HG03558 (cell line): ENCODE data around the gene PHF20.
"Not testable (repeated sequence)": the region's sequence is repeated elsewhere in the genome, so short reads cannot be mapped to it uniquely, and the experiment has no call there.

Experiments
- ATAC-seq: cut with Tn5 transposase; IDR thresholded peaks from one replicate; pipeline ENCODE4 v1.9.1; 2021; ENCODE audit warnings: moderate number of reproducible peaks; ENCODE audit not compliant: unreplicated experiment; ENCODE audit errors: extremely low read depth

Gene PHF20

DNA sequence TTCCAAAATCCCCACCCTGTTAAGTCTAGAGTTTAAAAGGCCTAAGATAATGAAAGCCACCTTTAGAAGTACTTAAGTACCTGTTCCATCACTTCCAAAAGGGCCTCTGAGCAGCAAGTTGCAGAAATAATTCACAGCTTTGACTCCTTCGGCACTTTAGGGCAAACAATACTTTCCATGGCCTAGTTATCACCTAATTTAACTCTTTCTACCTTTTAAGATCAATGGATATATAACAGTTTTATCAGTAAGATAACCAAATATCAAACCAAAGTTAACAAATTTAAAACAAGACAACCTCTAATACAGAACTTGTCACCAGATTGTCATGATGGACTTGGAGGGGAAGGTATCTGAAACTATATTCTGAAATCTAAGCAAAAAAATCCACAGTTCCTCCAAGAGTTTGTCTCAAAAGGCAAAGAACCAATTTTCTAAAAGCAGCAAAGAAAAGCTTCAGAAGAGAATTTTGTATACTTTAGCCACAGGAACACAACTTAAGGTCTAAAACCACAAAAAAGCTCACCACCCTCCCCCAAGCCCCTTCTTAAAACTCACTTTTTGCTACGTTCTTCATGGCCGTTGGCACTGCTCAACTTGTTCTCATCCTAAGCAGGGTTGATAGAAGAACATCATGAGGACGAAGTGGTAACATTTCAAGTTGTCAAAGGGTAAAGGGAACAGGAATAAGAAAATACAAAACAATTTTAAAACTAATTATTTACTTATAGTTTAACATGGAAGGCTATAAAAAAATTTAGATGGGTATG, 33.2 kb upstream of the PHF20 start:
- ATAC-seq, result no peak

DNA sequence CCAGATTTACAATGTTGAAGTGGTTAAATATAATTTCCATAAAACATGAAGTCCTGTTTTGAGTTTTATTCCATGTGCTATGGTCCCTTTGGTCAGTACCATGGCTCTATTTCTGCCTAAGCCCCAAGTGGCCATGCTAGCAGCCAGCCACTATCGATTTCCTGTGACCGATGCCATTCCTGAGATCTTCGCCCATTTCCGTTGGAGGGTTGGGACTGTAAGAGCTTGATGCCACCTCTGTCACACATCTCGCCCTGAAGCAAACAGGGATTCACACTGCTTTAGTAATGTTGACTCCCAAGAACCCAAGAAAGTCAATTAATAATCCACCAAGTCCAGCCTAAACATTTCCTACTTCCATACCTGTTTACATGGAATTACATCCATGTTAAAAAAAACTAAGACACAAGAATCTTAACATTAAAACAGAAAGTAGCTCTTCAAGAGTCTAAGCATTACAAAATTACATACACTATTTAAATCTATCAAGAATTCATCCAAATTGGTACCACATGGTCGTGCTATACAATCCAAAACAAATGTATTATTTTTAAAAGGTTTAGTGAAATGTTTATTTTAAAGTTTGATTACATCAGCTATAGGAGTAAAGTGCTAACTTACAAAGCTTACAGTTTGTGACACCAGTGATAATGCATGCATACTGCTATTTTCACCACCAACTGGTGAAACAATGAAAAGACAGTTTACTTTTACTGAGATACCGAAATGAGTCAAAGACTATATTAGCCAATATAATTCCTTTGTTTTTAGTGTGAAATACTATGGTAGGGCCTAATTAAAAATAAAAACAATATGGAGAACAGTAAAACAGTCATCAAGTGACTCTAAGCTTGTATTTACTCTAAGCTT, 32.3 kb upstream of the PHF20 start:
- ATAC-seq, result no peak

DNA sequence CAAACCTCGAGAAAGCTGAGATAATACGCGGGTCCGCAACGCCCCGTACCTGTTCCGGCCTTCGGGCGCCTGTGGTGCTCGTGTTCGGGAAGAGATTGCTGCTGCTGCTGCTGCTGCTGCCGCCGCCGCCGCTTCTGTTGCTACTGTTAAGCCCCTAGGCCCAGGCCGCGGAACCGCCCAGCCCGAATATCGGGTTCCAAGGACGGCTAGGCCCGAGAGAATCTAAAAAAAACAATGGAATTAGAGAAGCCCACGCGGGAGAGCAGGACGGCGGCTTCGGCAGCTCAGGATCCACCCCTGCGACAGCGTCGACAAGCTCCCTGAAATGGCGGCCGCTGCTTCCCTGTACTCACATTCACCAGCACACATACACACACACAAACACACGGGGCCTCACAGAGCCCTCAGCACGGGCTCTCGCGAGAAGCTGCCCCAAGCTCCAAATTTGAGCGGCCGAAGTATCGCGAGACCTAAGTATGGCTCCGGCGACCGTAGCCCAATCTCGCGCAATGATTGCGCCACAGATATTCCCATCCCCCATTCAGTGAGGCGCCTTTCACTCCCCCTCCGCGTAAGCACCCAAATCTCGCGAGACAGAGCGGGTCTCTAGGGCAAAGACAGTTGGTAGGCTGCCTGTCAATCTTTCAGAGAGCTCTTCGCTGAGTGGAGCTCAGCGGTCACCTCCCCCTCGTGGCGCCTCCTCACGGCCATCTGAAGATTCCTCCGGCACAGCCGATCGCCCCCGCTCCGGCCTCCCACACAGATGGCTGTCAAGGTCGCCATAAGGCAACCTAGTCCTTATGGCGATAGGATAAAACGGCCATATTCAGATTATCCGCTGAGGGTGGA, 29.7 kb upstream of the PHF20 start, which contains the start of gene RBM39:
Gene RBM39 (minus strand): TSS at position 369 of the 849 bp plus-strand sequence. CDS start 1,386 bp downstream, outside the sequence.
- peak; percentile 81 for ATAC-seq

DNA sequence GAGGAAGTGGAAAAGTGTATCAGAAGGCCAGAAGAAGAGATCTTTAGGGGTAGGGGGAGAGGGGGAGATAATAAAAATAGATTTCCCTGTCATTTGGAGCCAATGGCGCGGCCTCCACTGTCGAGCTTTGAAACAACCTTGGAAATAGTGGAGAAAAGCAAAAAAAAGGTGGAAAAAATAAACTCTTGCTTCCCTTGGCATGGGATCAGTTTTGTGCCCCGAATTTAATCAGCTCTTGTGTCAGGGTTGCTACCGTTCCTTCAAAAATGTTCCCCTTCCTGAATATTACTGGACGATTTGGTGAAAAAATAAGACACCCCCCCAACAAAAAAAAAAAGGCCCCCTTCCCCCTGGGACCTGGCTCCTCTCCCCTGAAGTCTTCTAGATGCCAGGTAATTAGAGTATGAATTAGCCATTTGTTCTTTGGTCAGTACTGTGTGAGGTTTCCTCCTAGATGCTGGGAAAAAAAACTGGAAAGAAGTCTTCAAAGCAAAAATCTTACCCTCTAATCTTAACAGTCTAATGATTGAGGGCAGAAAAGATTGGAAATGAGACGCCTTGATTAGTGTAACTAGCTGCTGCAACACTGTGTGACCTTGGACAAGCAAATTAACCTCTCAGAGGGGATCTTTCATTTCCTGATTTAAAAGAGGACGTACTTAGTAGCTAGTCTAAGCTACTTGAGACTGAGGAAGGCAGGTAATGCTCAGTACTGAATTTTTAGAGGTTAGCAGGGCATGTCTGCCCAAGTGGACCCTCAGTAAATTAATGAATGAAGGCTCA, 28.9 kb upstream of the PHF20 start:
- ATAC-seq, result no peak

DNA sequence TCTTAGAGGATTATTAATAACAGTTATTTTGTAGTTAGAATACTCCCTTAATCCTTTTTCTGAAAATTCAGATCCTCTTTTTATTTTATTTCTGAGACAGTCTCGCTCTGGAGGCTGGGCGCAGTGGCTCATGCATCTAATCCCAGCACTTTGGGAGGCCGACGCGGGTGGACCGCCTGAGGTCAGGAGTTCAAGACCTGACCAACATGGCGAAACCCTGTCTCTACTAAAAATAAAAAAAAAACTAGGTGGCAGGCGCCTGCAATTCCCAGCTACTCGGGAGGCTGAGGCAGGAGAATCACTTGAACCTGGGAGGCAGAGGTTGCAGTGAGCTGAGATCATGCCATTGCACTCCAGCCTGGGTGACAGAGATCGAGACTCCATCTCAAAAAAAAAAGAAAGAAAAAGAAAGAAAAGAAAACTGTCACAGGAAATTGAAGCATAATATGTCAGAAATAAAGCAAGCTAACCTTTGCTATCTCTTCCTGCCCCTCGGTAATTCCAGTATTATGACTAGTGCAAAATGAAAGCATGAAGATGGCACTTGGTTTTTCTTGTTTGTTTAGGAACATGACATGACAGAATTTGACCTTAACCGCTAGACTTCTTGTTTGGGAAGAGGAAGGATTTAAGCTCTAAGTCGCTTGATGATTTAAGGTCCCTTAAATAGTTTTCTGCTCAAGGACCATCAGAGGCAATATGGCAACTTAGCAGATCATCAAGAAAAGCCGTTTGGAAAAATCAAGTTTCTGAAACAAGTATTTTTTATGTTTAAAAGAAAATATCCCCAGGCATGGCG, 27.9 kb upstream of the PHF20 start:
- ATAC-seq, result no peak

DNA sequence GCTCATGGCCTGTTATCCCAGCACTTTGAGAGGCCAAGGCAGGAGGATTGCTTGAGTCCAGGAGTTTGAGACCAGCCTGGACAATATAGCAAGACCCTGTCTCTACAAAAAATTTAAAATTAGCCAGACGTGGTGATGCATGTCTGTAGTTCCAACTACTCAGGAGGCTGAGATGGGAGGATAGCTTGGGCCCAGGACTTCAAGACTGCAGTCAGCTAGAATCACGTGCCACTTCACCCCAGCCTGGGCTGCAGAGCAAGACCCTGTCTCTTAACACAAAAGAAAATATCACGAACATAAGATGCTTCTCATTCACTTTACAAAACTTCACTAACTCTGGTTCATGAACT, 27.3 kb upstream of the PHF20 start:
- ATAC-seq, result not testable (repeated sequence)

DNA sequence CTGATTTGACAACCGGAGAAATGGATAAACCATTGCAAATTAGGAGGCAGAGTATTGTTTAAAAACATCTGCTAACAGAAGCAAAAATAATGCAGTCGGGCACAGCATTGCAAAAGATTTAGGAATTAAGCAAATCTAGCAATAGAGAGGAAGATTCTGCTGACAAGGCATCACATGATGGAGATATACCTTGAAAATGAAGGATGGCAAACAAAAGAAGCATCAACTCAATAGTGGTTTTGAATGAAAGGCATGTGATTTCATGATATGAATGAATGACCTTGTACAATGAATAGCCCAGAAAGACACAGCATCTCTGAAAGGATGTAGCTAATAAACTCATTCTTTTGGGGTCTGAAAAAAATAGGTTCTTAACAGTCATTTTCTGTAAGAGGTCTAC, 21.2 kb upstream of the PHF20 start:
- no peak for ATAC-seq

DNA sequence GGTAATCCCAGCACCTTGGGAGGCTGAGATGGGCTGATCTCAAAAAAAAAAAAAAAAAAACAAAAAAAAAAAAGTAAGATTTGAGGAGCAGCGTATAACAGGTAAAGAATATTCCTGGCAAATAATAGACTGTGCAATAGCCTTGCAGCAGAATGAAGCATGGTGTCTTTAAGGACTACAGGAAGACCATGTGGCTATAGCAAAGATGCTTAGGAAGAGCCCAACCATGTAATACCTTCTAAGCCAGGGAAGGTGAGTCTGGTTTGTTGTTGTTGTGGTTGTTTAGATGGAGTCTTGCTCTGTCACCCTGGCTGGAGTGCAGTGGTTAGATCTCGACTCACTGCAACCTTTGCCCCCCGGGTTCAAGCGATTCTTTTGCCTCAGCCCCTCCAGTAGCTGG, 15.4 kb upstream of the PHF20 start:
- no peak for ATAC-seq

DNA sequence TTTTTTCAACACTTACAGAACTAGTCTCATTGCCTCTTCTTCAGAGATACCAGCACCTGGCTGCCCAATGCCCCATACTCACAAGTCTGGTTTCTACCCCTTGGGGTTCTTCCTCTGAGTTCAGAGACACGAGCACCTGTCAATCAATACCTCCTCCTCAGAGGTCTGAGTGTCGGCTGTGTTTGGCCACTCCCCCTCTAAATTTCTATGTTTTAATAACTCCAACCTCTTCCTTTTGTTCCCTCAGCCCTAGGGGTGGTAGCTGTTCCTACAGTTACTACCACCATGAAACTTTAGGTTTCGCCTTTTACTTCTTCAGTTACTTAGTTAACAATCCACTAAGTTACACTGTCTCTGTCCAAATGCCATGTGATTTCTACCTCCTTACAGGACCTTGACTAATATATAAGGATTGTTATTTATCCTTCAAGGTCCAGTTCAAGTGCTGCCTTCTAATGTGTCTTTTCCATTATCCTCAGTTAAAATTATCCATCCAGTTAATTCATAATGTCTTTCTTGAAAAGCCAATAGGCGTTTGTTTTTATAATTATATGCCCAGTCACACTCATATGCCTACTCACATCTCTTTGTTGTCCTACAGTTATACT, 14.6 kb upstream of the PHF20 start:
- no peak for ATAC-seq

DNA sequence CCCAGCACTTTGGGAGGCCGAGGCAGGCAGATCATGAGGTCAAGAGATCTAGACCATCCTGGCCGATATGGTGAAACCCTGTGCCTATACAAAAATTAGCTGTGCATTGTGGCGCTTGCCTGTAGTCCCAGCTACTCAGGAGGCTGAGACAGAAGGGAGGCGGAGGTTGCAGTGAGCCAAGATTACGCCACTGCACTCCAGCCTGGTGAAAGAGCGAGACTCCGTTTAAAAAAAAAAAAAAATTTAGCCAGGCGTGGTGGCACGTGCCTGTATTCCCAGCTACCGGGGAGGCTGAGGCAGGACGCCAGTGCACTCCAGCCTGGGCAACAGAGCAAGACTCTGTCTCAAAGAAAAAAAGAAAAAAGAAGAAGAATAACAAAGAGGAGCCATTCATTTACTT, 10.3 kb upstream of the PHF20 start:
- not testable (repeated sequence) for ATAC-seq

DNA sequence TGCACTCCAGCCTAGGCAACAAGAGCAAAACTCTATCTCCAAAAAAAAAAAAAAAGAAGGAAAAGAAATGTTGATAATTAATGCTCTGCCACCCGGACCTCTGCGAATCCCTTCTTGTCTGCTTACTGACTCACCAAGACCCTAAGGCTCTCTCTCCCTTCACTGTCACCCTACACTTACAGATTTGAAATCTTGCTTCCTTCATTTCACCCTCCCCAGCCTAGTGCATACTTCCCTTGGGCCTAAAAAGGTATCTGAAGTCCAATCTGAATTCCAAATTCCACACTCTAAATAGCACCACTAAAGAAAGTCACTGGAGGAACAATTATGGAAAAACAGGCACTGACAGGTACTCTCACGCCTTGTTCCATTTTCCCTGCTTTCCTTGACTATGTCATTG, 9.4 kb upstream of the PHF20 start:
- ATAC-seq, result no peak

DNA sequence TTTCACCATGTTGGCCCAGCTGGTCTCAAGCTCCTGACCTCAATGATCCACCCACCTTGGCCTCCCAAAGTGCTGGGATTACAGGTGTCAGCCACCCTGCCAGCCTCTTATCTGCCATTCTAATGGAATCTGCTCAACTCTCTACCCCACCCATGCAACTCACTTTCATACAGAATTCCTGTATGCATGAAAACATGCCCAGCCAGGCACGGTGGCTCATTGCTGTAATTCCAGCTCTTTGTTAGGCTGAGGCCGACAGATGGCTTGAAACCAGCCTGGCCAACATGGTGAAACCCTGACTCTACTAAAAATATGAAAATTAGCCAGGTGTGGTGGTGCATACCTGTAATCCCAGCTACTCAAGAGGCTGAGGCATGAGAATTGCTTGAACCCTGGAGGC, 6.9 kb upstream of the PHF20 start:
- ATAC-seq, result not testable (repeated sequence)

DNA sequence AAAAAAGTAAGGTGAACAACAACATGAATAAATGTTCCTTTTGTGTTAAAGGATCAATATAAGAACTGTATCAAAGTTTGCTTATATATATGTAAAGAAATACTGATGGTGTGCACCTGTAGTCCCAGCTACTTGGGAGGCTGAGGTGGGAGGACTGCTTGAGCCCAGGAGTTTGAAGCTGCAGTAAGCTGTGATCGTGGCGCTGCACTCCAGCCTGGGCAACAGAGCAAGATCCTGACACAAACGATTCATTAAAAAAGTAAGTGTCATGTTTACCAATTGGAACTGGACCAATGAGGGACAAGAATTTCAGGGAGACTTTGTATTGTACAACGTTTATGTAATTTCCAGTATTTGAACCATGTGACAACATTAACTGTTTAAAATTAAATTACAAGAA, 5.0 kb upstream of the PHF20 start:
- ATAC-seq, result no peak

DNA sequence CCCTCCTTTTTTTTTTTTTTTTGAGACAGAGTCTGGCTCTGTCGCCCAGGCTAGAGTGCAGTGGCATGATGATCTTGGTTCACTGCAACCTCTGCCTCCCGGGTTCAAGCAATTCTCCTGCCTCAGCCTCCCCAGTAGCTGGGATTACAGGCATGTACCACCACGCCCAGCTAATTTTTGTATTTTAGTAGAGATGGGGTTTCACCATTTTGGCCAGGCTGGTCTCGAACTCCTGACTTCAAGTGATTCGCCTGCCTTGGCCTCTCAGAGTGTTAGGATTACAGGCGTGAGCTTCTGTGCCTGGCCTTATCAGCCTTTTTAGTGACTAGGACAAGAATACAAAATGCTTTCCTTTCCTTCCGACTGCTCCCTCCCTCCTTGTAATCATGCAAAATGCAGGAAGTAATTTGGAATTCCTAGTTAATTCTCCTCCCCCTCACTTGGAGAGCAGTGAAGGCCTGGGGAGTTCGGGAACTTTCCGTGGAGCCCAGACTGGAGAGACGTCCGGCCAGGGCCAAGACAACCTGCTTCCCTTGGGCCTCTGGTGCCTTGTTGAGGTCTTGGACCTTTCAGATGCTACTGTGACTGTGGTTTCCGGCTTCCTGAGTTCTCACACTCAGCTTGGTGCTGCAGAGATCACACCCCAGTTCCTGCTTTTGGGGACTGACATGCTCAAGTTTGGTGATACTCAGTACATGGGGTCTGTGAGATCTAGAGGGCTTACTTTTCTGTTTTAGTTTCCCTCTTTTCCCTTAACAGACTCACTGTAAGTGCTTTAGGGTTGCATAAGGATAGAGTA, 3.9 kb upstream of the PHF20 start:
- no peak for ATAC-seq

DNA sequence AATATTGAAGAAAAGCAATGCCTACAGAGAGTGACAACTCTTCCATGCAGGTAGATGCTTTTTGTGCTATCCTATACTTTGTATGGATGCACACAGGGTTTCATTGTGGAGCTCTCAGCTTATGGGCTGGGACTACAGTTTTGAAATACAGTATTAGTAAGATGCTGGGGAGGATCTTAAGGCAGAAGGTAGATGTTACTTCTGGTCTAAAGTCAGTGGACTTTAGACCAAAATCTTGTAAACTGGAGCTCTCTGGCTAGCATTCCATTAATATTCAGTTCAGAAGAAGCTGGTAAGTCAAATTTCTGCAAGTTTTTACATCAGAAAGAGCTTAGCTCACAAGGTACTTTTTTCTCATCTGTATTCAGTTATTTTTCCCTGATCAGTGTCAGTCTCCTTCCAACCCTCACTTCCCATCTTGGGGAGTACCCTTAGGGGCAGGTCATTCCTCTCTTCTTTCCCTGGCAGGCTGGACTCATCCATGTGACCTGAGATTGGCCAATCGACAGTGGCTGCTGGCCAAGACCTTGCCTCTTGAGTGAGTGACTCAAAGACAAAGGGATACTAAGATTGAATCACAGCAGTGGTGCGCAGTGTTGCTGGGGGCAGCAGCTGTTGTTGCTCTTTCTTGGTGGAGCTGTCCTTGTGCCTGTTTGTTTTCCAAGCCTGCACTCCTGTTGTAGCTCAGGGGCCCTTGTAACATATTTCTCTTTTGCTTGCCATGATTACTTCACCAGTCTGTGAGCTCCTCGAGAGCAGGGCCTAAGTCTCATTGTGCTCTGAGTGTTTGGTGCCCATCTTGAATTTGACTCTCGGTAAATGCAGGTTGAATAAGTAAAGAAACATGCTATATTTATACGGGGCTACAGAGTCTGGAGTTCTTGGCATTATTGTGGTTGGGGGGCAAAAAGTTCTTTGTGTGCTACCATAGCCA, 2.8 kb upstream of the PHF20 start:
- ATAC-seq, result no peak

DNA sequence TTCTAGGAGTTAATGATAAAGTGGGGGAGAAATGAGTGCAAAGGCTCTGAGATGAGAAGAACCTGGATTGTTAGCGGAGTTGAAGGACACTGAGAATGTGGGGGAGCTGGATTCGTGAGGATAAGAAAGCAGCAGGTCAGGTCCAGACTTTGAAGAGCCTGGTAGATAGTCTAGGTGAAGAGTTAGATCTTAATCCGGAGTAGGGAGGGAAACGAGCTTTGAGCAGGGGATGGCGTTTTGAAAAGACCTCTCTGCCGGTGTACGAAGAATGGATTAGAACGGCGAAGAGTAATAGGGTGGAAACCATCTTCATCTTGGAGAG, 487 bp upstream of the PHF20 start:
- ATAC-seq, result no peak

DNA sequence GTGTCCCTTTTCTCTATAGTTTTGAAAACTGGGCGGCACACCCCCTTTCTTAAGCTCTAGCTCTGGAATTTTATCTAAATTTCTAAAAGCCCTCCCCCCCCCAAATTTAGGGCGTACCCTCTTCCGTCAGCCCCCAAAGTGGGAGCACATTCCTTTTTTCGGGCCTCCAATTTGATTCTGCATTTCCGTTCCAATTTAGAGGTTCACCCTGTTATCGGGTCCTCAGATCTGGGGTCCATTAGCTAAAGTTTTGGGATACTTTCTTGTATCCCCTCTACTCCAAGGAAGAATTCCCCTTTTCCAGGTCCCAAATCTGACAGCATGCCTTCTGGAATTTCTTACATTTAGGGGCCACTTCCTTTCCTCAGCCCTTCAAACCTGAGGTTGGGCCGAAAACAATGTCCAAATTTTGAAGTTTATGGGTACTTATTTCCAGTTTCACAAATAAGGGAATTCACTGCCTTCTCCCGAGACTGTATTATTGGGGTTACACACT, 796 bp downstream of the PHF20 start:
- no peak for ATAC-seq
